Mucosa of rectum (tissue), 2 donors: Measurements from ENCODE around the gene ADD2.

Experiments
- H3K27ac ChIP-seq, 2 donors: one replicate each; pipeline ENCODE4 v1.7.0; 2013; ENCODE audit warnings: inconsistent platforms in 2 of 2, low read depth in 2 of 2, low read length in 2 of 2
- H3K27me3 ChIP-seq, 2 donors: one replicate each; pipeline ENCODE4 v1.7.0; 2013; ENCODE audit warnings: low read length in 2 of 2; ENCODE audit not compliant: control insufficient read depth in 2 of 2, insufficient read depth in 2 of 2
- H3K36me3 ChIP-seq, 2 donors: one replicate each; pipeline ENCODE4 v1.7.0; 2013; ENCODE audit warnings: low read length in 2 of 2; ENCODE audit not compliant: control insufficient read depth in 2 of 2, insufficient read depth in 2 of 2
- H3K4me1 ChIP-seq, 2 donors: one replicate each; pipeline ENCODE4 v1.7.0; 2013; ENCODE audit warnings: low read length in 2 of 2, mild to moderate bottlenecking in 1 of 2; ENCODE audit not compliant: control insufficient read depth in 2 of 2, insufficient read depth in 2 of 2
- H3K4me3 ChIP-seq, 2 donors: one replicate each; pipeline ENCODE4 v1.7.0; 2013; ENCODE audit warnings: low read length in 2 of 2
- H3K9ac ChIP-seq, 2 donors: one replicate each; pipeline ENCODE4 v1.7.0; 2013; ENCODE audit warnings: low read length in 2 of 2, low read depth in 1 of 2, mild to moderate bottlenecking in 1 of 2
- H3K9me3 ChIP-seq, 2 donors: one replicate each; pipeline ENCODE4 v1.7.0; 2013; ENCODE audit warnings: low read length in 2 of 2; ENCODE audit not compliant: control insufficient read depth in 2 of 2
- donor health status: healthy.
- donor health status: Normal muscosa, but diverticular disease.

ADD2 gene

GRCh38 chr2:70608373-70608772, 159.6 kb downstream of the ADD2 start:
- Histone ChIP-seq H3K27me3 (peaks cover 0 to 1% of the 10 kb centered on the region in 2 donors), H3K9ac (no peak overlapping the region), H3K4me3 (no peak overlapping the region), H3K36me3 (no peaks in the 10 kb centered on the region), H3K9me3 (no peaks in the 10 kb centered on the region), H3K4me1 (peaks cover 0 to 2% of the 10 kb centered on the region in 2 donors), H3K27ac (no peak overlapping the region)

DNA sequence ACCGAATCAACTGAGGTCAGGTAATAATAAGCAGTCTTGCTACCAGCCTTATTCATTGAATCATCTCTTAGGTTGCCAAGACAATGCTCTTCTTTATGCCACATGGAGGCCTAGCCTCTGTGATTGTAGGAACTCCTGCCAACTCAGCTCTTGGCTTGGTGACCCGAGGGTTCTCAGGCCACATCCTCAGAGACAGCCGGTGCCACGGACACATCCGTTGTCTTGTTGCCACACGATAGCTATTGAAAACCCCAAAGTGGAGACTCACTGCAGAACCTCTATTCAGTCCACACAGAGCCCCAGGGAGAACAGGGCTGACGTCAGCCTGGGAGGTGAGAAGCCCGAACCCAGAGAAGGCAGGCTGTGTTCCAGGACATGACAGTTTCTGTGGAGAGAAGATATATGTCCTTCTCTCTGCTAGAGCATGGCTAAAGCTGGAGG, 160.9 kb downstream of the ADD2 start:
- Histone ChIP-seq H3K4me1 (peaks cover 0 to 2% of the 10 kb centered on the region in 2 donors), H3K27me3 (no peaks in the 10 kb centered on the region), H3K9ac (no peak overlapping the region), H3K9me3 (no peaks in the 10 kb centered on the region), H3K4me3 (no peak overlapping the region), H3K36me3 (no peaks in the 10 kb centered on the region), H3K27ac (no peak overlapping the region)
